HG03565 (cell line): ENCODE measurements around the gene NASP.

ENCODE experiments used
- ATAC-seq: cut with Tn5 transposase; IDR thresholded peaks from one replicate; pipeline ENCODE4 v1.9.1; 2021; ENCODE audit warnings: mild to moderate bottlenecking, moderate library complexity; ENCODE audit not compliant: unreplicated experiment

The NASP gene

DNA sequence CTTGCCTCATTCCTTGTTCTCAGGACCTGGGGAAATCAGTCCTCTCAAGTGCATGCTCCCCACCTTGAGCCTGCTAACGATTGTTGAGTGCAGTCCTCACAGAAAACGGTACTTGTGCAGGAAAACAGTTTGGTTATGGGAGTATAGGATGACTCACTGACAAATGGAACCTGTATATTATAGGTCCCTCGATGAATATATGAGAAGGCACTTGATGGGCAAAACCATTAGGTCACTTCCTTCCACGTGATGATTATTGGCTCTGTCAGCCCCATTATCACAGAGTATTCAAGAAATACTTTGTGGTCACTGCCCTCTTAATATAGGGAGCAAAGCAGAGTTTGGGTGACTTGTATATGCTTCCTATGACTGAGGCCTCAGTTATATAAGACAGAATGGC lies 33.8 kb downstream of the NASP start:
- no peak for ATAC-seq

- no peak for ATAC-seq
Observed at GRCh38 chr1:45619149-45619921, 35.5 kb downstream of the NASP start.

GRCh38 chr1:45620588-45621500 lies 37.0 kb downstream of the NASP start:
- ATAC-seq: no peak

GRCh38 chr1:45621501-45621836 lies 37.6 kb downstream of the NASP start:
- no peak for ATAC-seq

DNA sequence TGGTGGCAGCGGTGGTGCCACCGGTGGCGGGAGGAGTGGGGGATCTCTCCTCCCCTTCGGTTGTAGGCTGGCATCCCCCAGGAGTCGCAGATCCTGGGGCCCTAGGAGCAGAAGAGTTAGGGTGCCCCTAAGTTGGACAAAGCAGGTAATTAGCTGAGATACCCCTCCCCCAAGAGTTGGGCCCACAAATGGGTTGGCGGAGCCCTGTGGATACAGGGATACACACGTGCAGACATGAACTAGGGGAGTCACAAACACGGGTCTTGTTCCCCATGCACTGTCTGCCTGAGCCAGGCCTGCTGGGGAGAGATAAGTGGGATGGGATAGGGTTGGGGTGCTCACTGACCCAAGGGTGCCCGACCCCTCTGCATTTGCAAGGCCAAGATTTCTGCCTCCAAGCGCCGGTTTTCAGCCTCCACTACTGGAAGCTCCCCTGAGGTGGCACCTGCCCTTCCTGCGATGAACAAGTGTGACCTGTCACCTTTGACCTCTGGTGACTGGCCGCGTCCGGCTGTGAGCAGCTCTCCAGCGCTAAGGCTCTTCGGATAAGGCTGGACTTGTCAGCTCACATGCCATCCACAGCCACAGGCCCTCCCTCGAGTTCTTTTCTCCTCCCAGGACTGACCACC lies 38.2 kb downstream of the NASP start:
- ATAC-seq: no peak

- ATAC-seq: no peak
Observed at GRCh38 chr1:45622524-45623394, 38.9 kb downstream of the NASP start.

DNA sequence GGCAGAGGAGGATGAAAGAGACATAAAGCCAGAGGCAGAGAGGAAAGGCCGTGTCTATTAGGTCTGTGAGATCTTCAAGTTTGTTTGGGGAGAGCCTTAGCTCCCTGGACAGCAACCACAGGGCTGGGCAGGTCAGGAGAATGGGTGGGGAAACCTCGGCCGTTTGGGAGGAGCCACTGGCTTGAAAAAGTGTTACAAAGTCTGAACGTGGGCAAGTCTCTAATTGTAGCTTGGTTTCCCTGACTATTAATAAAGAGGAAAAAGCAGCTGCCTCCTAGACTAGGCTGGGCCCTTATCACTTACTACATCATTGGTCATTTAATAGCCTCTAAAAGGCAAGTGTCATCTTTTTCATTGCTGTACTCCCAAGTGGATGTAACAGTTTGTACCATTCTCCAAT lies 40.1 kb downstream of the NASP start, which contains the start of gene CCDC17:
TSS of gene CCDC17 (minus strand) at position 83 of the 400 bp plus-strand sequence. CDS start 145 bp downstream, outside the sequence.
- ATAC-seq: no peak

DNA sequence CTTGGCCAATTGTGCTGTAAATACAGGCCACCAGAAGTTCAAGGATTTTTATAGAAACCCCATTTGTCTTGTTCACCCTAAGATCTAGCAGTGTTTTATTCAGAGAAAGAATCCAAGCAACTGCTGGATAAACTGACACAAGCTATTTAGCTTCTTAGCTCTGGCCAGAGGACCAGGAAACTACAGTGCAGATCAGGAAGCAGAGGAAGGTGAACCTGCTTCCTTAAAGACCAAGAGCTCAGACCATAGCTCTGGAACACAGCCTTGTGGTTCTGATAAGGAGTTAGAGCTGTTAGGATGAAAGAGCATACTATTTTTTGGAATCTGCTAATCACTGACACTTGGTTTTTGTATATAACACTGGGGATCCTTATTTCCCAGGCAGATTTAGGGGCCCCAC lies 45.2 kb downstream of the NASP start:
- no peak for ATAC-seq

GRCh38 chr1:45630429-45630828 lies 46.6 kb downstream of the NASP start:
- no peak for ATAC-seq

GRCh38 chr1:45635211-45635610 lies 51.4 kb downstream of the NASP start:
- no peak for ATAC-seq

DNA sequence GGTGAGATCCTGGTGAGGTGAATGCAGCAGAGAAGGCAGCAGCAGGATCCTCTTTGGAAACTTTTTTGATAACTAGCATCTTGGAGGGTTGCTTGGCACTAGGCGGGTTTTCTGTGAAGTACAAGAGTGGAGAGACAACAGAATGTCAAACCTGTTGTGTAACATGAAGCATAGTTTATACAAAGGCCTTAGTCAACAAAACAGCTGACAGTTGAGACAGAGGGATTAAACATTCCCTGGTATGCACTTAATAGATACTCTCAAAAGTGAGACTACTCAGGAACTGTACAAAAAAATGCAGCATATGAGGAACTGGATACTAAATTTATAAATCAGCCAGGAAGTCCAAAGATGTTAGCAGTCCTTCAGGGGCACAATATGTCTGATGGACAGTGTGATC lies 56.5 kb downstream of the NASP start:
- no peak for ATAC-seq

DNA sequence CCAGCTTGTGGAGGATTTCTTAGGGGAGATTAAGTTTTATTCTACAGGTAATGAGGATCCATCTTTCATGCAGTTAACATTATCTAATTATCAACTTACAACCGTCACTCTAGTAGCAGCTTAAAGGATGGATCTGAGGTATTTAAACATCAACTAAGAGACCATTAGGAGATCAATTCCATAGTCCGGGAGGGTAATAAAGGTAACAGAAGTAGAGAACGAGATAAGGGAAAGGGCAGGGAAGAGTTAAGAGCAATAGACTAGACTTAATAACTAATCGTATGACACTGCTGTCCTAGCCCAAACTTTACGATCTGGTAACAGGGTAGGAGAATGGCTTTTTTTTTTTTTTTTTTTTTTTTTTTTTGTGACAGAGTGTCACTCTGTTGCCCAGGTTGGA lies 59.5 kb downstream of the NASP start:
- no peak for ATAC-seq

- no peak for ATAC-seq
Observed at GRCh38 chr1:45643978-45644377, 60.1 kb downstream of the NASP start.

DNA sequence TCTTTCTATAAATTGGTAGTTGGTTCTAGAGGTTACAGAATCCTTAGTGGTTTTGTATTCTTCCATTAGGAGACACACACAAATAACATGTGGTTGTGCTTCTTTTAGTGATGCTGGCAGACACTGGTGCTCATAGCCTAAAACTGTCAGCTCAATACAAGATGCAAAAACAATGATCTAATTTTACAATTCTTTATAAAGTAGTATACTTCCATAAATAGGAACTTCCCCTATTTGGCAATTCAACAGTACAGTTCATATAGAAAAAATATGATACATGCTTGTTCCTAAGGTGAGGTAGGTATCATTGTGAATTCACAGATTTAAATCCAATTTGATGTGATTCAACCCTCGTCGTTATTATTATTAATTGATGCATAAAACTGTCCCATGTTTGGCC lies 60.8 kb downstream of the NASP start:
- no peak for ATAC-seq

DNA sequence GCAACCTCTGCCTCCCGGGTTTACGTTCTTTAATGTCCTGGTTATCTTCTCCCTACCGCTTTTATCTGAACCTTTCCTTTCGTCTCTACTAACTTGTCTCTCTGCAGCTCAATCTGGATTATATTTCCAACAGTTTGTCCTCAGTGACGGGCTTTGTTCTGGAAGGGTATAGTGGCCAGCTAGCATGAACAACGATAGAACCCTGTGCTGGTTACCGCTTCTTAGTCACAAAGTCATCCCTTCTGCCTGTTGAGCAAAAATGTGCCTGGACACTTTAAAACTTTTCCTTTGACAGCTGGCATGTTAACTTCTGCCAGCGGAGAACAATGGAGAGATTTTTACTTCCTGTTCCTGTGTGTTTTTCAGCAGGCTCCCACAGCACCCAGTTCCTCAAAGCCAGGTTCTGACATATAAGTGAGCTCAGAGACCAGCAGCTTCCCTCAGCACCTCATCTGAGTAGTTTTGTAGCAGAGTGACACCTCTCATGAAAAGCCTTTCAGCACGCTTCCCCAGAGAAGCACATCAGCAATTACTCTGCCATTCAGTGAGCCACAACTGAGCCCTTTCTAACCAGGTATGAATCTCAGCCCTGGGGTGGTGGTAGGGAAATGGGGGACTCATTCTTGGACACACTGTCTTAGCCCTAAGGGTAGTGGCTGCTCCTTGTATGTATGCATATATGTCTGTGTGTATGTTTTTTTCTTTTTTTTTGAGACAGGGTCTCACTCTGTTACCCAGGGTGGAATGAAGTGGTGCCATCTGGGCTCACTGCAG lies 63.6 kb downstream of the NASP start:
- no peak for ATAC-seq

DNA sequence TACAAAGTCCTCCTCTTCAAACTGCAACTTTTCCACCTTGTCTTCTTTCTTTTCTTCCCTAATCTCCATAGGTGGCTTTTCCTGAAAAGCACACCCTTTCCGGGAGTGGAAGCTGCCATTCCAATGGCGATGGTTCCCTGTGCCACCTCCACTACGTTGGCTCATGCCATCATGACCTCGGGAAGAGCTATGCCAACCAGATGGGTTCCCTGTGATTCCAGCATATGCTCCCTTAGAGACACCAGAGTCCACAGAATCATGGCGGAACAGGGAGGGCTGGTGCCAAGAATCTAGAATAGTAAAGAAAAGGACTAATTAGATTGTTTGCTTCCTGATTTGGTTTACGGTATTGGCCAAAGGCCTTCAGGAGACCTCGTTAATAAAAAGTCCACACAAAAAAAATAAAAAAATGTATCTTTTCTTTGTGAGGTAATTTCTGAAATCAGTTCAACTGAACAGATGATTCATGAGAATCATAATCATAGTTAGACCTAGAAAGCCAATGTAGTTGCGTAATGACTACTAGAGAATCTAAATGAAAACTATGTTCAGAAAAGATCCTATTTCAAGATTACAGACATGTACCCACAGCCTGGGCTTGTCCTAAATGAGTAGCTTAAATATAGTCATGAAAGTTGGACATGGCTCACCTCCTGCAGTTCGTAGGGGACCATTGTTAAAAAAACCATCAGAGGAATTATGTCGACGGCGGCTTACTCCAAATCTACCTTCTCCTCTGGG lies 70.9 kb downstream of the NASP start:
- no peak for ATAC-seq

GRCh38 chr1:45656573-45657226 lies 72.9 kb downstream of the NASP start:
- ATAC-seq: no peak

GRCh38 chr1:45658171-45658570 lies 74.3 kb downstream of the NASP start:
- no peak for ATAC-seq

DNA sequence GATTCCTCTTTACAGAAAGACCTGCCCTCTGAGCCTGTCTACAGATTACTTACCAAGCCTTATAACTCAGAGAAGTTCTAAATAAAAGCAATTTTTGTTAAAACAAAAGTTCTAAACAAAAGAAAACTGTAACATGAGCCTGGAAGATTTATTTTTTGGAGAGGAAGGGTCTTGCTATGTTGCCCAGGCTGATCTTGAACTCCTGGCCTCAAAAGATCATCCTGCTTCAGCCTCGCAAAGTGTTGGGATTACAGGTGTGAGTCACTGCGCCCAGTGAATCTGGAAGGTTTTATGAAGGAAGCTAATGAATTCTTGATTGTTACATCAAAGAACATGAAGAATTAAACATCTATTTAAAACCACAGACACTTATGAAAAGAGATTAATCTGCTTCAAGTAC lies 75.4 kb downstream of the NASP start:
- ATAC-seq: no peak
